ENCODE results near the gene ZEB1.
"Not testable (repeated sequence)": the region's sequence is repeated elsewhere in the genome, so short reads cannot be mapped to it uniquely, and the experiment has no call there.

The ZEB1 gene

DNA sequence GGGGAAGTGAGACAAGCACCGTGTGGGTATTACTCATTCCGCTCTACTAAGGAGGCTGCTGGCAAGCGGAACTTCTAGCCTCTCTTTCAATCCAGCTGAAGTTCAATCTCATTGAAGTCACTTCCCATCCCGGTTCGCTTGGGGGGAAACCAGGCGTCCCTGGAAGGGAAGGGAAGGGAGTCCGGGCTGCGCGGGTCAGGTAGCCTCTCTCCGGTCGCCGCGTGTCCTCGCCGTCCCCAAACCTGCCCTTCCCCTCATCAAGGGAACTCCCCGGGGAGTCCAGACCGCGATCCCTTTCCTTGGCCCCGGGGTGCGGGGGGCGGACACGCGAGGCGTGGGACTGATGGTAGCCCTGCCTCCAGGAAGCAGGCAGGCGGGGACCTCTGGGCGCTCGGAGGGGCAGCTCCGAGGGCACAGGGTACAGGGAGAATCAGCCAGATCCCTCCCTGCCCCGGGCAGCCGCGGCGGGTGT lies 598 bp upstream of the ZEB1 start:
- peak; percentile 40 for DNase-seq (ENCODE audit: low spot score)

DNA sequence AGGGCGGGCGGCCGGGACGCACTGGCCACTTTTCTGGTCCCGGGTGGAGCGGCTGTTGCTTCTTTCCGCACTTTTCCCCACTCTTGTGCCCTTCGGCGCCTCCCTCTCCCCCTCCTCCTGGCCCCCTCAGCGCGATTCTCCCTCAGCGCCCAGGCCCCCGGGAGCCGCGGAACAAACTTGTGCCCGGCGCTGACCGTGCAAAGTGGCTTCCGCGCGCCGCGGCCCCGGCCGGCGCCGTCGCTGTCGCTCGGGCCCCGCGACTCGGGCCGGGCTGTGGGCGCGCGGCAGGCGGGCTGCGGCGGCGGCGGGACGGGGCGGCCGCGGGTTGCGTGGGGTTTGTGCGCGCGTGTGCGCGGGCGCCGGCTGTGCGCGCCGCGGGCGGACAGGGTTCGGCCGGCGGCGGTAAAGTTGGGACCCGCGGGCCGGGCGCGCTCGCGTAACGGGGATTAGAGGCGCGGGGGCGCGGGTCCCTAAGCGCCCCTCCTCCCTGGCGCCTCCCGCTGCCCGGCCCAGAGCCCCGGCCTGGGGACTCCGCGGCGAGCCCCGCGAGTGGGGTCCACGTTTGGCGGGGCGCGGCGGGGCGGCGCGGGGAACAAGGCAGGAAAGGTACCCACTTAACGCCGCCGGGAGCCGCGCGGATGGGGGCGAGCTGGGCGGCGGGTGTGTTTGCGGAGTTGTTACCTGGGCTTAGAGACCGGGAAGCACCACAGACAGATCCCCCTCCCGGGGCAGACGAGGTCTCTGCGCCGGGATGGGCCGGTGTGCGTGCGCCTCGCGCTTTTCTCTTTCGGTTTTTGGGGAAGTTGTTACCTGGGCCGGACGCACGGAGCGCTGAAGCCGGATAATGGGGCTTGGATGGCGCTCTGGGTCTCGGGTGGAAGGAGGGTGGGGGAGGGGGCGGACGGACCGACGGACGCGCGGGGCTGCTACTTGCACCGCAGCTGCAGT lies 860 bp downstream of the ZEB1 start:
- peak; percentile 49 for DNase-seq (ENCODE audit: low spot score)

DNA sequence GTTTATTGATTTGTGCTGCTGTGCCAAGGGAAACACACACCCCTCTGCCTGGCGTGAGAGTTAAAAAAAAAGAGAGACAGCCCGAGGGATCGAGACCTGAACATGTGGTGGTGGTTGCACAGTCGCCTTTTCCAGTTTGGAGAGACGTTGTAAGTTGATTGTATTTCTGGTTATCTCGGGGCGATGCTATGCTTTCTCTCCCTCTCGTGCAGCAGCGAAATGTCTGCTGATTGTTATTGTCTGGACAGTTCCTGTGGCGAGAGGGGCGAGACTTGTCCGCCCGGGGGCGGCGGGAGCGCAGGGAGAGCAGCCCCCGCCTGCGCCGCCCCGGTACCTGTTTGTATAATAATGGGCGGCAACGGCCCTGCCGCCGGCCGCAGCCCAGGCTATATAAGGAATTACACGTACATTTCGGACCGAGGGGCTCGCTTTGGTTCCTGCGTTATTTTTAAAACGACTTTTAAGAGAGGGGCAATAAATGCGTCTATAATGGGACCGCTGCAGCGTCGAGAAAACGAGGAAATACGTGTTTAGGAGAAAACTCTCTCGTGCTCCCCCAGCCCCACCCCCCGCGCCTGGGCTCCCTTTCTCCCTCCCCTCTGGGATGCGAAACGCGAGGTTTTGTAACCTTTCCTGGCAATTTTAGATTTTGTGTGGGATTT lies 1.7 kb downstream of the ZEB1 start:
- peak; percentile 42 for DNase-seq (ENCODE audit: low spot score)

DNA sequence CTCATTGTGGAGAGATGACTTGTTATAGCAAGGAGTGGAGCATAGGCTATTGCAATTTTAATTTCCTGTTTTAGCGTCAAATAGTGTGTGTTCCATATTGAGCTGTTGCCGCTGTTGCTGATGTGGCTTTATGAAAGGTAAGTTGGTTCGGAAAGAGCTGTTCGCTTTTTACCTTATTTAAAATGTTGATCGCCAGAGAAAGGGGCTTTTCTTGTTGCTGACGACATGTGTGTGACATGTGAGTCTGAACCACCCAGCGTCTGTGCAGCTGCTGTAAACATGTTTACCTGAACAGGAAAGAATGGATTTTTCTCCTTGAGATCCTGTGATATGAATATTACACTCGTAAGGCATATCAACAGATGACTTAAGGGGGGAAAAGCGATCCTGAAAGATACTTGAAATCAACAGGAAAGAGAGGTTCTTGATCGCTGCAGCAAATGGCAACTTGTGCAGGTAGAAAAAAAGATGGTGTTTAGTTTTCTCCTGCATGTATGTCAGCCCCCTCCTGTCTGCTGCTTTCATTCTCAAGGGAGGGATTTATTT lies 2.5 kb downstream of the ZEB1 start:
- no peak for DNase-seq (ENCODE audit: low spot score)

DNA sequence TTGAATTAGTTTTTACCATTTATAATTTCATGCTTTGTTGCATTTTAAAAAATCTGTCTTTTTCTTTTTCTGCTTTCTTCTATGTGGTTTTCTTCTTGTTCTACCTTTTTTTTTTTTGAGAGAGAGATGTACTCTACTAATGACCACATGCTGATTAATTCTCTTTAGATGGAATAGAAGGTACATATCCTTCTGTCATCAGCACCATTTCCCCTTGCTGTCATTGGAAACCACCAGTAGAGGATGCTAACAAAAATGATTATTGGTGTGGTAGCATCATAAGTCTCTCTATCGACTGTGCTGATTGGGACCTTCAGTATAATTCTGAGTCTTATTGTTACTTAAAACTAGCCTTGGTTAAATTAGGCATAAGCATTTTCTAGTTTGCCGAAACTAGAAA lies 3.6 kb downstream of the ZEB1 start:
- DNase-seq (ENCODE audit: low spot score), result no peak

DNA sequence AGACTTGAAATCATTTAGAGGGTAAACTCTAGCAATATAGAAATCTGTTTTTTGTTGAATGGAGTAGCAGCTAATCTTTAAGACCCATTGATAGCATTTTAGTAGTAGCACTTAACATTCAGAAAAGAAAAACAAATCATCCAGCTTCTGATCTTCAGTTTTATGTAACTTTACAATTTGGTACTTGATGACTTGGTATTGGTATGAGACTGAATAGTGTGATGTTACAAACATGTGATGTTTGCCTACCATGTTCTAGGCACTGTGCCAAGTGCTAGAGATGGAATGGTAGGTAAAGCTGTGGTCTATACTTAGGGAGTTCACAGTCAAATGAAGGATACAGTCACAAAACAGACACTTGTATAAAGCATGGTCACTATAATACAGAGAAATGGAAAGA lies 21.3 kb downstream of the ZEB1 start:
- no peak for DNase-seq (ENCODE audit: low spot score)

DNA sequence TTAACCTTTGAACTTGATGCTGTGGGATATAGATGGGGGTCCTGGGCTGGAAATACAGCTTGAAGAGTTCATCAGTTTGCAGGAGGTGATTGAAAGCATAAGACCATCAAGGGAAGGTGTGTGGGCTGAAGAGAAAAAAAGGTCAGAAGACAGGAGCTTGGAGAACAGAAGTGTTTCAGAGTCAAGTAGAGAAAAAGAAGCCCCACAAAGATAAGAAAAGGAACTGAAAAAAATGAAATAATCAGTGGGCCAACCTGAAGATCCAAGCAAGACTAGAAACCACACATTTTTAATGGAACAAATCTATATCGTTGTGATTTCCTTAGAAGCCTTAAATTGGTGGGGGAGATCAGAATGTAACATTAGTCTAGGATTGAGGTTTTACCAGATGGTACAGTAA lies 22.5 kb downstream of the ZEB1 start:
- DNase-seq (ENCODE audit: low spot score), result no peak

DNA sequence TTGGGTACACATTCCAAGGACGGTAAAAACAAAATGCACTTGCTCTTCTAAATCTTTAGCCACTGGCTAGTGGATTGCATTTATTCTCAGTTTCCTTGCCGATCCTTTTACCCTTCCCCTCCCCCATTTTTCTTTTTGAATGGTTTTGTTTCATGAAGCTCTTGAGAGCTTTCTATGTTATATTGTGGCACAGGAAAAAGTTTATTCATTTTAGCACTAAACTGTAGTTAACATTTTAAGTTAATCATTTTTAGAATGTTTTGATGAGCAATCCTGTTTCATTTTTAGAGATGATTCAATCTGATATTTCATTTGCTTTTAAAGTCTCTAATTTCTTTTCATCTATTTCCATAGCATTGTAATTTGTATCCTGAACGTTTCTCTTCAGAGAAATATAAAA lies 24.0 kb downstream of the ZEB1 start:
- no peak for DNase-seq (ENCODE audit: low spot score)

DNA sequence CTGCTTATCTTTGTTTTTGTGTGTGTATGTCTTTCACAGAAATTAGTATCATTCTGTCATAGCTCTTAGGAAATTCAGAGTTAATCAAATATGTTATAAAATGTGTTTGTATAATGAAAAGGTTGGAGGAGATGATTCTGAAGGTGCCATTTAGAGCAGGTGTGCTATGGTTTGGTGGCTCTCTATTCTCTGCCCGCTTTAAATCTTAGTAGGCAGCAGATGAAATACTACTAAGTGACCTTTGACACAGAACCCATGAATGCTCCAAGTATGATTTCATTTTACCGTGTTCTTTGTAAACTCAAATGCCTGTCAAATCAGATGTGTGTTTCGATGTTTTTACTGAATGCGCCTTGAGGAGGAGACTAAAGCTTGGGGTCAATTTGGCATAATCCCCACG lies 24.5 kb downstream of the ZEB1 start:
- no peak for DNase-seq (ENCODE audit: low spot score)

DNA sequence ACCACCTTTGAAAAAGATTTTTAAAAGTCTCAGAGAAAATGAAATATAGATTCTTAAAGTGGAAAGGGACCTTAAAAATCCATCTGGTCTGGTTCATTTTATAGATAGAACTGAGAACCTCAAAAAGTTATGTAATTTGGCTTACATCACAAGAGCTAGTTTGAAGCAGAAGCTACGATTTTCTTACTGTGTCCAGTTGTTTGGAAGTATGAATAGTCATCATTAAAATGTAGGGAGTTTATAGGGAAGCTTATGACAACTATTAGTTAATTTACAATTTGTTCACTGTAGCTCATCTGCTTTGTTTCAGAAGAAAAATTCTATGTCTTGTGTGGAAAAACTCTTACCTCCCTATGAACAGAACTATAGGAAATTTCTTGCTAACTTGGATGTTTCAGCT lies 26.9 kb downstream of the ZEB1 start:
- no peak for DNase-seq (ENCODE audit: low spot score)

DNA sequence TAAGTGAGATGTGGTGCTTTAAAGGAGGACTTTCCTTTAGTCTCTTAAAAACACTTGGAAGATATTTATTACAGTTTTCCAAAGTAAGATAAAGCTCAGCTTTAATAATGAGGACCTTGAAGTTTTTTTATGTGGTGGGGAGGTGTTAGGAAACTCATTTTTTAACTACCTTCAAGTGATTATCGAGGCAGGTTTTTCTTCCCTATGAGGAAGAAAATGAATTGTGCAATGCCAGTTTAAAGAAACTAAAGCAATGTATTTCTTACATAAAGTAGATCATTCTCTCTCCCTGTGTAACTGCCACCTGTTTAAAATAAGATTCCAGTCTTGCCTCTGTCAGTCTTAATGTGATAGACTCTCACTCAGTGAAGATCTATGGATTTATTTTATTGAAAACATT lies 27.9 kb downstream of the ZEB1 start:
- no peak for DNase-seq (ENCODE audit: low spot score)

DNA sequence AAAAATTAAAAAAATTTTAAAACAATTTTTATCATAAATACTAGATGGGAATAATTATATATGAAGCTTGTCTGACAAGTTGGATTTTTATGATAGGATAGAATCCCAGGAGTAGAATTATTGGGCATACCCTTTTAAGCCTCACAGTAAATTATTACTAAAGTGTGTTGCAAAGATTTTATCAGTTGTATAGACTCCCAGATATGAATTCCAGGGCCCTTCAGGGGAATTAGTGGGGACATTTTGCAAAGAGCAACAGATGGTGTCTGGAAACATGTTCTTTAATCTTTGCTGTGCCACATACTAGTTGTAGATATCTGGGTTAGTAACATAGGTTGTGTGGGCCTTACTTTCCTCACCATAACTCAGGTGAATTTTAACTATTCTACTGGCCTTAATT lies 28.7 kb downstream of the ZEB1 start:
- no peak for DNase-seq (ENCODE audit: low spot score)

DNA sequence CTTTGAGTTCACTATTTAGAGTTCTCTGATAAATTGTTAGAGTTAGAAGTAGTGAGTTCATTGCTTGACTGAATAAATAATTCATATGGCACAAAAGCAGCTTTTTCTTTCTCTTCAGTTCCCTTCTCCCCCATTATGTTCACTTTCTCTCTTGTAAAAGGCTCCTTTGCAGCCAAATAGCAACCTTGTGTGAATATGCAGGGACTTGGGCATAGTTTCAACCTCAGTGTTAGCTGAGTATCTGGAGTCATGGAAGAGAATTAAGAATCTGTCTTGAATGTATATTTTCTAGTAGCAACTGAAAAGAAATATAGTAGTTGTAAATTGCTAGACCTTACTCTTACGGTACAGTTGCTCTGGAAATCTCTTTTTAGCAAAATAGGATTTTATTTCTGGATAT lies 31.9 kb downstream of the ZEB1 start:
- DNase-seq (ENCODE audit: low spot score), result no peak

DNA sequence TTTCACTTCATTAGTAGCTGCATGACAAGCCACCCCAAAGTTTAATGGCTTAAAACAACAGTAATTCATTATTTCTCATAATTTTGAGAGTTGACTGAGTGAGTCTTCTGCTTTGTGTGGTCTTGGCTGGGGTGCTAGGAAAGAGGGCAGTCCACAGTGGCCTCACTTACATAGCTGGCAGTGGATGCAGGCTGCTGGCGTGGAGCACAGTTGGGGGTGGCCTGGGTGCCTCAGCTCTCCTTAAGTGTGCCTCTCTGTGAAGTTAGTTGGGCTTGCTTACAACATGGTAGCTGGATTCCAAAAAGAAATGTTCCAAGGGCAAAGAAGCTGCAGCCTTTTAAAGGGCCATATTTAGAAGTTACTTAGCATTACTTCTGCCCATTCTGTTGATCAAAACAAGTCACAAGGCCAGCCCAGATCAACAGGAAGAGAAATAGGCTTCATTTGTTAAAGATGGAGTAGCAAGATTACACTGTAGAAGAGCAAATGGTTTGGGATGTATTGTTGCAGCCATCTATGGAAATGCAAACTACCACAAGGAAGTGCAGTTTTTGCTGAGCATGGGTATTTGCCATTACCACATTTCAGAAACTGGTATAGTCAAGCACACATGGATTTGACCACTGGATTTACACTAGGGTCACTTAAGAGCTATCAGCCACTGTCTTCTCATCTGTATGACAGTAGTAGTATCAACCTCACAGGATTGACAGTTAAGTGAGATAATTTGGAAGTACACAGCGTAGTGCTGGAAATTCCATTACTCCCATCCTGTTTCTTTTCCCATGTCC lies 33.6 kb downstream of the ZEB1 start:
- no peak for DNase-seq (ENCODE audit: low spot score)

DNA sequence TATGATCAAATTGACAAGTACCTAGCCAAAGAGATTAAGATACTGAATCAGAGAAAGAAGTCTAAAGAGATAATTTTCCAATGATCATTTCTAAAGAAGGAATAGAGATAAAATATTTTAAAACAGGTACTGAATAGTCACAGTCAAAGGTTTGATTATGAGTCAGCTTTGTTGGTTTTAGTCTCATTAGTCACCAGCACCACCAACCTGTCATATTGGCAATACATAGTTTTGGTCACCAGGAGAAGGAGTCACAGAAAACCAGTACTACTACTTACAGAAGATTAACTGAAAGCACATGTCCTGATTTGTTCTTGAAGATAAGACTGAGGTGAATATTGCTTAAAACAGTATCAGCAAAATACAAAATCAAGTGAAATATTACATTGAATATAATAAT lies 34.6 kb downstream of the ZEB1 start:
- DNase-seq (ENCODE audit: low spot score), result no peak

DNA sequence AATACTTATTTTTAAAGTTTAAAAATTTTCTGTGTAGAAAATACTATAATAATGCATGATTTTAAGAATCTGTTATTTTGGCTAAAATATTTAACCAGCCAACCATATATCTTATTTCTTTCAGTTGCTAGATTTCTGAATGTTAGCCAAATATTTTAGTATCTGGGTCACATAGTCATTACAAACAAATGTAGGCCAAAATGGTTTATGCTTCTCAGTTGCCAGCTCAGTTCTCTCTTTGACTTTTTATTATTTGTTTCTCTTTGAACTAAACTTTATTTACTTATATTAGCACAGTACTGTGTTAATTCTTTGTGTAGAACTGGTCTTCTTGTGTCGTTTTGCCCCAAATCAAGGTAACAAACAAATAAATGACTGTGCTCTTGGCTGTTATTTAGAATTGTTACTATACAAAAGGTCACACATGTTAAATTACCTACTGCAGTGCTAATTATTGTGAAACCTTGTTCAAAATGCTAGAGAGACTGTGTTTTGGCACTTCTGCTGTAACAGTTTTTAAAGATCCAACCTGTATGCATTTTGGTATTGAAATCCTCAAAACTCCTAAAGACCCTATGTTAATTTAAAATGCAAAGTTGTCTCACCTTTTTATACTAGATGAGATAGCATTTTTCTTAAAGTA lies 39.8 kb downstream of the ZEB1 start:
- no peak for DNase-seq (ENCODE audit: low spot score)

DNA sequence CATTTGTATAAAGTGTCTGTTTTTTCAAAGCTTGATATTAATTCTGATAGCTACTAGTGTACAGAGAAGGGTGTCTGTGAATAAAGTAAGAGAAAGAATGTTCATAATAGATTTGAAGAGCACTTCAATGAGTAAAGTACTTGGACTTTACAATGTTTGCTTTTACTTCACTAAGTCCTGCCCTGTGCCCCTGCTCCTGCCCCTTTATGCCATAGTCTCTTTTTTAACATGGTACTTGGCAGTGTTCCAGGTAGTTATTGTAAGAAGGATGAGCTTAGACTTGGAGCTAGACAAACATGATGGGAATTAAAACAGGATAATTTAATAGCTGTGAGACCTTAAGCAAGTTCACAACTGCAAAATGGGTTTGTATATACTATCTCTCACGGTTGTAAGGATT lies 41.0 kb downstream of the ZEB1 start:
- DNase-seq (ENCODE audit: low spot score), result no peak

DNA sequence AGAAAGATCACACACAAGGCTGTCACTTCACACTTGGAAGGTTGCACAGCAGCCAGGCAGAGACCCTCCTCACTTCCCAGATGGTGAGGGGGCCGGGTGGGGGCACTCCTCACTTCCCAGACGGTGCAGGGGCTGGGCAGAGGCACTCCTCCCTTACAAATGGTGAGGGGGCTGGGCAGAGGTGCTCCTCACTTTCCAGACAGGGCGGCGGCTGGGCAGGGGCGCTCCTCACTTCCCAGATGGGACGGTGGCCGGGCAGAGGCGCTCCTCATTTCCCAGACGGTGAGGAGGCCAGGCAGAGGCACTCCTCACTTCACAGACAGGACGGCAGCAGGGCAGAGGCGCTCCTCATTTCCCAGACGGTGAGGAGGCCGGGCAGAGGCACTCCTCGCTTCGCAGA lies 42.5 kb downstream of the ZEB1 start:
- DNase-seq (ENCODE audit: low spot score), result not testable (repeated sequence)

DNA sequence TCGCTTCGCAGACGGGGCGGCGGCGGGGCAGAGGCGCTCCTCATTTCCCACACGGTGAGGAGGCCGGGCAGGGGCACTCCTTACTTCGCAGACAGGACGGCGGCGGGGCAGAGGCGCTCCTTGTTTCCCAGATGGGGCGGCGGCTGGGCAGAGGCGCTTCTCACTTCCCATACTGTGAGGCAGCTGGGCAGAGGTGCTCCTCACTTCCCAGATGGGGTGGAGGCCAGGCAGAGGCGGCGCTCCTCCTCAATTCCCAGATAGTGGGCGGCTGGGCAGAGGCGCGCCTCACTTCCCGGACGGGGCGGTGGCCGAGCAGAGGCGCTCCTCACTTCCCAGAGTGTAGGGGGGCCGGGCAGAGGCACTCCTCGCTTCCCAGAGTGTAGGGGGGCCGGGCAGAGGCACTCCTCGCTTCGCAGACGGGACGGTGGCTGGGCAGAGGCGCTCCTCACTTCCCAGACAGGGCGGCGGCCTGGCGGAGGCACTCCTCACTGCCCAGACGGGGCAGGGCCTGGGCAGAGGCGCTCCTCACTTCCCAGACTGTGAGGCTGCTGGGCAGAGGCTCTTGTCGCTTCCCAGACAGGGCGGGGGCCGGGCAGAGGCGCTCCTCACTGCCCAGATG lies 43.1 kb downstream of the ZEB1 start:
- DNase-seq (ENCODE audit: low spot score), result no peak

DNA sequence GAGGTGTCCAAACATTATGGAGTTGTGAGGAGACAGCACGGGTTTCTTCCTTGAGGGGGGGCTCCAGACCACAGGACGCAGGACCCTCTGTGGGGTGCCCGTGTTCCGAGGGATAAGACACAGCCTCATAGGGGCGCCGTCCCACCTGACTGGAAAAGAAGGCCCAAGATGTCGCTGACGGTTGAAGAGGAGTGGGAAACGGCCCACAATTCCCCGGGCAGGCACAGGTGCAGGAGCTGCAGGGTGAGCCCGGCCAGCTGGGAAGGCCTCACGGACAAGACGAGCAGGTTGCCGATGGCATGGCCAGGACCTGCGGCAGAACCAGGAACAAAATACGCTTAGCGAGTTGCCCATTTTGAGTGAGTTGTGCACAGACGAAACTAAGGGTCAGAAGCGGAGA lies 44.7 kb downstream of the ZEB1 start:
- not testable (repeated sequence) for DNase-seq (ENCODE audit: low spot score)

DNA sequence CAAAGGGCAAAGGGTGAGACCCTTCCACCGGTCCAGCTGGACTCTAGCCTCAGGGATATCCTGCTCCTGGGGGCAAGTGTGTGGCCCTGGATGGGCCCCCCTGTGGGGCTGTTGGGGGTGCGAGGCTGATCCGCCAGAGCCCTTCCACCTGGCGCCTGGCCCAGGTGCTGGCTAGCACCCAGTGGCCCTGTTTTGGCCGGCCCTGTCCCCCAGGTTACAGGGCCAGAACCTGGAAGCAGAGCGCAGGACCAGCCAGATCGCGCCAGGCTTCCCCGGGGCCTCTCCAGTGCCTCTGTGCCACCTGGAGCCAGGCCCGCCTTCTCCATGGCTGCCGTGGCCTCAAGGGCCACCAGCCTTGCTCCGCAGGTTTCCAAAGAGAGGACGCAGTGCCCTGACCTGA lies 45.2 kb downstream of the ZEB1 start:
- not testable (repeated sequence) for DNase-seq (ENCODE audit: low spot score)
